ENCODE results near the gene ZNF75A. TPM values are rescaled to one million over a fixed set of nuclear protein-coding genes. Genes with fewer than 3 reads are reported as not detected.

ZNF75A gene
- total and polyA plus RNA-seq, 5 donors from 2014 or later, result 15.7 to 36.4 (median 22.6) TPM

- H3K4me3 ChIP-seq (ENCODE audit: low read depth, low read length), result no peak overlapping the region
- peaks cover 0 to 12% (median 6%) of the 10 kb centered on the region in 4 donors for H3K4me1 Mint-ChIP-seq
- no peaks in the 10 kb centered on the region for H3K27me3 ChIP-seq (ENCODE audit: control insufficient read depth, insufficient read depth, low read length)
- H3K36me3 ChIP-seq (ENCODE audit: control insufficient read depth, insufficient read depth, low read length), result peaks cover 49% of the 10 kb centered on the region
- peaks cover 59 to 94% of the 10 kb centered on the region in 2 experiments for H3K9me3 ChIP-seq (ENCODE audit: control insufficient read depth in 2 of 2, low read length in 2 of 2)
- DNase-seq, result no peak
- H3K36me3 Mint-ChIP-seq, result peaks cover 58% of the 10 kb centered on the region
- H3K27ac ChIP-seq (ENCODE audit: insufficient read depth, low read length, poor library complexity, severe bottlenecking), result no peak overlapping the region
- no peak for ATAC-seq (ENCODE audit: low read depth in 2 of 2)
- peaks cover 2 to 70% (median 22%) of the 10 kb centered on the region in 7 donors for H3K9me3 Mint-ChIP-seq
- no peaks in the 10 kb centered on the region for H3K4me1 ChIP-seq (ENCODE audit: control insufficient read depth, insufficient read depth, low read length, poor library complexity, severe bottlenecking)
- no peak overlapping the region for H3K4me3 Mint-ChIP-seq
- H3K27ac Mint-ChIP-seq, result no peak overlapping the region
- H3K27me3 Mint-ChIP-seq, result no peaks in the 10 kb centered on the region
These were observed 12.7 kb upstream of the ZNF75A start for GRCh38 chr16:3292604-3293003.

- no peak for ATAC-seq (ENCODE audit: low read depth in 2 of 2)
- peaks cover 0 to 12% (median 6%) of the 10 kb centered on the region in 4 donors for H3K4me1 Mint-ChIP-seq
These were observed 10.1 kb upstream of the ZNF75A start for GRCh38 chr16:3295209-3295608.

GRCh38 chr16:3295783-3296182, 9.5 kb upstream of the ZNF75A start:
- Histone ChIP-seq H3K36me3 (ENCODE audit: control insufficient read depth, insufficient read depth, low read length) (peaks cover 29% of the 10 kb centered on the region), H3K9me3 (ENCODE audit: control insufficient read depth in 2 of 2, low read length in 2 of 2) (peaks cover 66 to 97% of the 10 kb centered on the region in 2 experiments), H3K27me3 (ENCODE audit: control insufficient read depth, insufficient read depth, low read length) (no peaks in the 10 kb centered on the region), H3K4me1 (ENCODE audit: control insufficient read depth, insufficient read depth, low read length, poor library complexity, severe bottlenecking) (no peaks in the 10 kb centered on the region), H3K27ac (ENCODE audit: insufficient read depth, low read length, poor library complexity, severe bottlenecking) (no peak overlapping the region), H3K4me3 (ENCODE audit: low read depth, low read length) (no peak overlapping the region)
- no peak for ATAC-seq (ENCODE audit: low read depth in 2 of 2)
- no peak for DNase-seq
- Mint-ChIP-seq H3K4me1 (peaks cover 0 to 12% (median 6%) of the 10 kb centered on the region in 4 donors), H3K27ac (peak overlapping the region in 1 of 3 donors; percentile 12), H3K9me3 (peaks cover 2 to 71% (median 33%) of the 10 kb centered on the region in 7 donors), H3K36me3 (peaks cover 49% of the 10 kb centered on the region), H3K27me3 (no peaks in the 10 kb centered on the region), H3K4me3 (peak overlapping the region in 1 of 4 donors; percentile 10)

More at GRCh38 chr16:3295209-3295608, 10.1 kb upstream of the ZNF75A start:
- H3K9me3 Mint-ChIP-seq, result peaks cover 2 to 70% (median 30%) of the 10 kb centered on the region in 7 donors
- peak overlapping the region in 1 of 4 donors; percentile 82 for H3K4me3 Mint-ChIP-seq
- peaks cover 50% of the 10 kb centered on the region for H3K36me3 Mint-ChIP-seq
- no peaks in the 10 kb centered on the region for H3K27me3 ChIP-seq (ENCODE audit: control insufficient read depth, insufficient read depth, low read length)
- no peak for DNase-seq
- H3K9me3 ChIP-seq (ENCODE audit: control insufficient read depth in 2 of 2, low read length in 2 of 2), result peaks cover 65 to 97% of the 10 kb centered on the region in 2 experiments
- H3K4me1 ChIP-seq (ENCODE audit: control insufficient read depth, insufficient read depth, low read length, poor library complexity, severe bottlenecking), result no peaks in the 10 kb centered on the region
- no peaks in the 10 kb centered on the region for H3K27me3 Mint-ChIP-seq
- no peak overlapping the region for H3K27ac ChIP-seq (ENCODE audit: insufficient read depth, low read length, poor library complexity, severe bottlenecking)
- H3K4me3 ChIP-seq (ENCODE audit: low read depth, low read length), result no peak overlapping the region
- H3K27ac Mint-ChIP-seq, result no peak overlapping the region
- peaks cover 35% of the 10 kb centered on the region for H3K36me3 ChIP-seq (ENCODE audit: control insufficient read depth, insufficient read depth, low read length)

- H3K27ac ChIP-seq (ENCODE audit: insufficient read depth, low read length, poor library complexity, severe bottlenecking), result peak overlapping the region; percentile 84
- H3K27me3 ChIP-seq (ENCODE audit: control insufficient read depth, insufficient read depth, low read length), result no peaks in the 10 kb centered on the region
- H3K36me3 Mint-ChIP-seq, result peaks cover 38% of the 10 kb centered on the region
- ATAC-seq (ENCODE audit: low read depth in 2 of 2) (no peak), DNase-seq (no peak)
- H3K9me3 Mint-ChIP-seq, result peaks cover 1 to 55% (median 17%) of the 10 kb centered on the region in 7 donors
- H3K4me1 ChIP-seq (ENCODE audit: control insufficient read depth, insufficient read depth, low read length, poor library complexity, severe bottlenecking), result peaks cover 5% of the 10 kb centered on the region
- no peaks in the 10 kb centered on the region for H3K27me3 Mint-ChIP-seq
- peaks cover 26% of the 10 kb centered on the region for H3K36me3 ChIP-seq (ENCODE audit: control insufficient read depth, insufficient read depth, low read length)
- peaks cover 5 to 32% (median 10%) of the 10 kb centered on the region in 4 donors for H3K4me1 Mint-ChIP-seq
- H3K4me3 Mint-ChIP-seq, result peak overlapping the region in 3 of 4 donors; percentile 85 to 88 (median 86)
- H3K4me3 ChIP-seq (ENCODE audit: low read depth, low read length), result peak overlapping the region; percentile 60
- H3K9me3 ChIP-seq (ENCODE audit: control insufficient read depth in 2 of 2, low read length in 2 of 2), result peaks cover 55 to 74% of the 10 kb centered on the region in 2 experiments
- peak overlapping the region; percentile 56 to 86 (median 76) for H3K27ac Mint-ChIP-seq
These were observed 927 bp upstream of the ZNF75A start for GRCh38 chr16:3304370-3304769.

- DNase-seq, result no peak
- Histone ChIP-seq H3K27me3 (ENCODE audit: control insufficient read depth, insufficient read depth, low read length) (no peaks in the 10 kb centered on the region), H3K4me1 (ENCODE audit: control insufficient read depth, insufficient read depth, low read length, poor library complexity, severe bottlenecking) (peaks cover 5% of the 10 kb centered on the region), H3K4me3 (ENCODE audit: low read depth, low read length) (peak overlapping the region; percentile 77), H3K27ac (ENCODE audit: insufficient read depth, low read length, poor library complexity, severe bottlenecking) (peak overlapping the region; percentile 84), H3K36me3 (ENCODE audit: control insufficient read depth, insufficient read depth, low read length) (peaks cover 20% of the 10 kb centered on the region), H3K9me3 (ENCODE audit: control insufficient read depth in 2 of 2, low read length in 2 of 2) (peaks cover 47 to 74% of the 10 kb centered on the region in 2 experiments)
- Mint-ChIP-seq H3K36me3 (peaks cover 32% of the 10 kb centered on the region), H3K27me3 (no peaks in the 10 kb centered on the region), H3K4me1 (peaks cover 5 to 32% (median 10%) of the 10 kb centered on the region in 4 donors), H3K9me3 (peaks cover 1 to 53% (median 17%) of the 10 kb centered on the region in 7 donors), H3K4me3 (peak overlapping the region; percentile 85 to 88 (median 87)), H3K27ac (peak overlapping the region; percentile 75 to 88 (median 86))
- ATAC-seq (ENCODE audit: low read depth in 2 of 2), result no peak
These were observed 781 bp downstream of the ZNF75A start for GRCh38 chr16:3306078-3306477.

- no peaks in the 10 kb centered on the region for H3K27me3 Mint-ChIP-seq
- H3K9me3 Mint-ChIP-seq, result peaks cover 7 to 86% (median 43%) of the 10 kb centered on the region in 7 donors
- no peak overlapping the region for H3K27ac Mint-ChIP-seq
- Histone ChIP-seq H3K9me3 (ENCODE audit: control insufficient read depth in 2 of 2, low read length in 2 of 2) (peaks cover 75 to 98% of the 10 kb centered on the region in 2 experiments), H3K27me3 (ENCODE audit: control insufficient read depth, insufficient read depth, low read length) (no peaks in the 10 kb centered on the region), H3K4me3 (ENCODE audit: low read depth, low read length) (no peak overlapping the region), H3K27ac (ENCODE audit: insufficient read depth, low read length, poor library complexity, severe bottlenecking) (no peak overlapping the region), H3K4me1 (ENCODE audit: control insufficient read depth, insufficient read depth, low read length, poor library complexity, severe bottlenecking) (no peaks in the 10 kb centered on the region), H3K36me3 (ENCODE audit: control insufficient read depth, insufficient read depth, low read length) (peaks cover 56% of the 10 kb centered on the region)
- no peak for DNase-seq
- H3K36me3 Mint-ChIP-seq, result peaks cover 68% of the 10 kb centered on the region
- ATAC-seq (ENCODE audit: low read depth in 2 of 2), result no peak
- no peak overlapping the region for H3K4me3 Mint-ChIP-seq
- H3K4me1 Mint-ChIP-seq, result peaks cover 0 to 18% (median 7%) of the 10 kb centered on the region in 4 donors
These were observed 6.2 kb downstream of the ZNF75A start for GRCh38 chr16:3311496-3311895.

GRCh38 chr16:3317315-3317999, 12.2 kb downstream of the ZNF75A start:
- Mint-ChIP-seq H3K27me3 (no peaks in the 10 kb centered on the region), H3K27ac (no peak overlapping the region), H3K4me3 (peak overlapping the region in 1 of 4 donors; percentile 43), H3K9me3 (peaks cover 8 to 89% (median 52%) of the 10 kb centered on the region in 7 donors), H3K4me1 (peaks cover 0 to 12% (median 1%) of the 10 kb centered on the region in 4 donors), H3K36me3 (peaks cover 68% of the 10 kb centered on the region)
- Histone ChIP-seq H3K9me3 (ENCODE audit: control insufficient read depth in 2 of 2, low read length in 2 of 2) (peaks cover 89 to 100% of the 10 kb centered on the region in 2 experiments), H3K27me3 (ENCODE audit: control insufficient read depth, insufficient read depth, low read length) (no peaks in the 10 kb centered on the region), H3K36me3 (ENCODE audit: control insufficient read depth, insufficient read depth, low read length) (peaks cover 54% of the 10 kb centered on the region), H3K4me3 (ENCODE audit: low read depth, low read length) (no peak overlapping the region), H3K27ac (ENCODE audit: insufficient read depth, low read length, poor library complexity, severe bottlenecking) (no peak overlapping the region), H3K4me1 (ENCODE audit: control insufficient read depth, insufficient read depth, low read length, poor library complexity, severe bottlenecking) (no peaks in the 10 kb centered on the region)
- DNase-seq, result peak in 1 of 3 donors; percentile 26
- no peak for ATAC-seq (ENCODE audit: low read depth in 2 of 2)

Measured in CD4-positive, CD25-positive, alpha-beta regulatory T cell (primary cell).